KMS-11 (cell line): ENCODE results near the gene BEST1.

Experiments used
- H2AFZ ChIP-seq: fragments of 200-600 bp; sonication (generic); 2 replicates; pipeline ENCODE4 v1.6.1; 2016; ENCODE audit warnings: antibody characterized with exemption, mixed run types, low read depth
- H3K27ac ChIP-seq: fragments of 200-600 bp; sonication (generic); 2 replicates; pipeline ENCODE4 v1.6.1; 2016; ENCODE audit warnings: mild to moderate bottlenecking, mixed run types
- H3K27me3 ChIP-seq: fragments of 200-600 bp; sonication (generic); 2 replicates; pipeline ENCODE4 v1.6.1; 2017; ENCODE audit warnings: mild to moderate bottlenecking, low read depth, mixed run types, moderate library complexity; ENCODE audit not compliant: insufficient read depth
- H3K36me3 ChIP-seq: fragments of 200-600 bp; sonication (generic); 2 replicates; pipeline ENCODE4 v1.6.1; 2017; ENCODE audit warnings: mild to moderate bottlenecking, mixed run types; ENCODE audit not compliant: insufficient read depth
- H3K4me1 ChIP-seq: fragments of 200-600 bp; sonication (generic); 2 replicates; pipeline ENCODE4 v1.6.1; 2016; ENCODE audit warnings: mild to moderate bottlenecking, low read depth, mixed run types; ENCODE audit not compliant: poor library complexity, severe bottlenecking
- H3K4me2 ChIP-seq: fragments of 200-600 bp; sonication (generic); 2 replicates; pipeline ENCODE4 v1.7.0; 2016; ENCODE audit warnings: mild to moderate bottlenecking, mixed run types
- H3K4me3 ChIP-seq: fragments of 200-600 bp; sonication (generic); IDR thresholded peaks from 2 replicates; pipeline ENCODE4 v1.6.1; 2017; ENCODE audit warnings: low read depth, low read length, mixed read lengths; ENCODE audit not compliant: insufficient read depth
- H3K79me2 ChIP-seq: fragments of 200-600 bp; sonication (generic); 2 replicates; pipeline ENCODE4 v1.6.1; 2016; ENCODE audit warnings: low read depth, mixed run types; ENCODE audit not compliant: insufficient read depth
- H3K9ac ChIP-seq: fragments of 200-600 bp; sonication (generic); 2 replicates; pipeline ENCODE4 v1.6.1; 2016; ENCODE audit warnings: mild to moderate bottlenecking, mixed run types
- H4K20me1 ChIP-seq: fragments of 200-600 bp; sonication (generic); 2 replicates; pipeline ENCODE4 v1.6.1; 2016; ENCODE audit warnings: mild to moderate bottlenecking, mixed run types; ENCODE audit not compliant: insufficient read depth
- CTCF ChIP-seq: fragments of 200-600 bp; sonication (generic); conservative IDR thresholded peaks from 2 replicates; pipeline ENCODE4 v1.6.1; 2017; ENCODE audit warnings: low read depth, mild to moderate bottlenecking, antibody characterized with exemption, low read length, moderate library complexity, mixed read lengths

BEST1 gene

GRCh38 chr11:61975638-61976419 lies 25.7 kb downstream of the BEST1 start:
- Histone ChIP-seq H3K4me3 (no peak overlapping the region), H3K27ac (no peak overlapping the region), H3K36me3 (no peaks in the 10 kb centered on the region), H4K20me1 (no peaks in the 10 kb centered on the region), H3K4me1 (peaks cover 31% of the 10 kb centered on the region), H3K4me2 (no peak overlapping the region), H2AFZ (no peak overlapping the region), H3K27me3 (no peaks in the 10 kb centered on the region), H3K9ac (no peak overlapping the region), H3K79me2 (no peaks in the 10 kb centered on the region)
- TF ChIP-seq CTCF, result no peak

- H3K79me2 ChIP-seq, result no peaks in the 10 kb centered on the region
- no peak overlapping the region for H3K27ac ChIP-seq
- no peak overlapping the region for H2AFZ ChIP-seq
- H3K9ac ChIP-seq, result no peak overlapping the region
- no peaks in the 10 kb centered on the region for H3K36me3 ChIP-seq
- H3K4me1 ChIP-seq, result peaks cover 26% of the 10 kb centered on the region
- H3K27me3 ChIP-seq, result no peaks in the 10 kb centered on the region
- H4K20me1 ChIP-seq, result no peaks in the 10 kb centered on the region
- H3K4me3 ChIP-seq, result no peak overlapping the region
- no peak for TF ChIP-seq CTCF
- H3K4me2 ChIP-seq, result no peak overlapping the region
These were observed 26.3 kb downstream of the BEST1 start for GRCh38 chr11:61976420-61976800.

- no peaks in the 10 kb centered on the region for H4K20me1 ChIP-seq
- no peak overlapping the region for H2AFZ ChIP-seq
- no peak overlapping the region for H3K4me2 ChIP-seq
- peaks cover 20% of the 10 kb centered on the region for H3K4me1 ChIP-seq
- H3K27me3 ChIP-seq, result no peaks in the 10 kb centered on the region
- no peak overlapping the region for H3K9ac ChIP-seq
- no peak for TF ChIP-seq CTCF
- no peak overlapping the region for H3K4me3 ChIP-seq
- no peaks in the 10 kb centered on the region for H3K36me3 ChIP-seq
- H3K79me2 ChIP-seq, result no peaks in the 10 kb centered on the region
- no peak overlapping the region for H3K27ac ChIP-seq
These were observed 26.8 kb downstream of the BEST1 start for GRCh38 chr11:61976813-61977475.

- no peak for TF ChIP-seq CTCF
- H3K27ac ChIP-seq, result no peak overlapping the region
- no peaks in the 10 kb centered on the region for H3K27me3 ChIP-seq
- no peaks in the 10 kb centered on the region for H3K36me3 ChIP-seq
- H3K79me2 ChIP-seq, result no peaks in the 10 kb centered on the region
- no peaks in the 10 kb centered on the region for H3K4me1 ChIP-seq
- H3K9ac ChIP-seq, result no peak overlapping the region
- H2AFZ ChIP-seq, result no peak overlapping the region
- H3K4me2 ChIP-seq, result no peak overlapping the region
- H3K4me3 ChIP-seq, result no peak overlapping the region
- no peaks in the 10 kb centered on the region for H4K20me1 ChIP-seq
These were observed 28.8 kb downstream of the BEST1 start for GRCh38 chr11:61978703-61979661.
